IPS-15b (cell line): ENCODE measurements around the gene TXNDC8.
"Not testable (repeated sequence)": the region's sequence is repeated elsewhere in the genome, so short reads cannot be mapped to it uniquely, and the experiment has no call there.

Source experiments
- H3K27me3 ChIP-seq: one replicate; pipeline ENCODE4 v1.6.1; 2013; ENCODE audit warnings: low read length; ENCODE audit not compliant: control insufficient read depth, insufficient read depth
- H3K36me3 ChIP-seq: one replicate; pipeline ENCODE4 v1.6.1; 2013; ENCODE audit warnings: low read length; ENCODE audit not compliant: control insufficient read depth, insufficient read depth
- H3K4me1 ChIP-seq: one replicate; pipeline ENCODE4 v1.6.1; 2013; ENCODE audit warnings: mild to moderate bottlenecking, low read length; ENCODE audit not compliant: control insufficient read depth, insufficient read depth
- H3K4me3 ChIP-seq: one replicate; pipeline ENCODE4 v1.5.1; 2013; ENCODE audit warnings: low read depth, low read length
- H3K9ac ChIP-seq: one replicate; pipeline ENCODE4 v1.6.1; 2013; ENCODE audit warnings: low read depth, mild to moderate bottlenecking, low read length
- H3K9me3 ChIP-seq: one replicate; pipeline ENCODE4 v1.6.1; 2013; ENCODE audit warnings: mild to moderate bottlenecking, low read length; ENCODE audit not compliant: control insufficient read depth, insufficient read depth

TXNDC8 gene

DNA sequence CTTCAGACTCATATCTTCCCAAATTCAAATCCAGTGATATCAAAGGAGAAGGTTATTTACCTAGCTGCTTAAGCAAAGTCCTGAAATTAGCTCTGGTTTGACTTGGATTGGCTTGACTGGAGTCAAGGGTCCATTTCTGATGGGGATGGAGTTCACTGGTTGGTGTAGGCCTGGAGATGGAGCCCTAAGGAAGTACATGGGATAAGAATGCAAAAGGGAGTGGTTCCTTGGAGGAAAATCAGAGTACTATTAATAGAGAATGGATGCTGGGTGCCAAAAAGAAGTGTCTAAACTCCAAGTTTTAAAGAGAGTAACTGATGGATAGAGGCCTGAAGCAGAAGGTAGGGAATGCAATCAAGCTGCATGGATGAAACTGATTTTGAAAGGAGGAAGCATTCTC is 13.8 kb downstream of the TXNDC8 start:
- no peak overlapping the region for H3K9ac ChIP-seq
- H3K27me3 ChIP-seq = no peaks in the 10 kb centered on the region

DNA sequence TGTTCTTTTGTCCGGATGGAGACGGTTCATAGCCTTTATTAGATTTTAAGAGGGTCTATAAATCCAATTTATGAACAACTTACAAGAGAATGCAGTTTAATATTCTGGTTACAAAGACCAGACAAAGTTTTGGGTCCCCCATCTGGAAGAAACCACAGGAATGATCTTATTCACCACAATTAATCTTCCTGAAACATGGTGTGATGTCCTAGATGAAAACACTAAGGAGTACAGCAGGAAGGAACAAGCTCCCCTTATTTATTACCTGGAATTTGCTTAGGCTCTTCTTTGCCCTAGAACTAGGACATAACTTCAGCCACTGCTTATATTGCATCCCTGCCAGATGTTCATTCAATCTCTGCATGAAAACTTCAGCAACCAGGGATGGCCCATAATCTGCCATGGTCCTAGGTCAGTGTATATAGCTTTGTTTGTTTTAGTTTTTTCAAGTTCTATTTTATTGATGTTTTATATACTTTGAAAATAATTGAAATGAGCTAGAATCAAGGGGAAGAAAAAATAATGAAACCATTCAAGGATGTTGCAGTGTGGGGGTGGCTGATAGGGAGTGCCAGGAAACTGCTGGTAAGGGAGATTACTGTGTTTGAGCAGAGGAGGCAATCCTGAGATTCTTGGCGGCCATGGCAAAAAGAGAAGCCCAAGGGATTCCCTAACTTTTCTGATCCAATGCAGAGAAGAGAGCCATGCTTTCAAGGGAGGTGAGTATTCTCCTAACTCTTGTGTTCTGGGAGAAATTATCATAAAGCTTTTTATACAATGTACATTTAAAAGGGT is 16.8 kb downstream of the TXNDC8 start:
- Histone ChIP-seq H3K4me1 (no peaks in the 10 kb centered on the region), H3K27me3 (no peaks in the 10 kb centered on the region), H3K36me3 (no peaks in the 10 kb centered on the region), H3K9ac (no peak overlapping the region), H3K4me3 (no peak overlapping the region), H3K9me3 (no peaks in the 10 kb centered on the region)

More for the DNA sequence above, 13.8 kb downstream of the TXNDC8 start:
- no peak overlapping the region for H3K4me3 ChIP-seq
- no peaks in the 10 kb centered on the region for H3K4me1 ChIP-seq
- no peaks in the 10 kb centered on the region for H3K36me3 ChIP-seq
- H3K9me3 ChIP-seq = no peaks in the 10 kb centered on the region

DNA sequence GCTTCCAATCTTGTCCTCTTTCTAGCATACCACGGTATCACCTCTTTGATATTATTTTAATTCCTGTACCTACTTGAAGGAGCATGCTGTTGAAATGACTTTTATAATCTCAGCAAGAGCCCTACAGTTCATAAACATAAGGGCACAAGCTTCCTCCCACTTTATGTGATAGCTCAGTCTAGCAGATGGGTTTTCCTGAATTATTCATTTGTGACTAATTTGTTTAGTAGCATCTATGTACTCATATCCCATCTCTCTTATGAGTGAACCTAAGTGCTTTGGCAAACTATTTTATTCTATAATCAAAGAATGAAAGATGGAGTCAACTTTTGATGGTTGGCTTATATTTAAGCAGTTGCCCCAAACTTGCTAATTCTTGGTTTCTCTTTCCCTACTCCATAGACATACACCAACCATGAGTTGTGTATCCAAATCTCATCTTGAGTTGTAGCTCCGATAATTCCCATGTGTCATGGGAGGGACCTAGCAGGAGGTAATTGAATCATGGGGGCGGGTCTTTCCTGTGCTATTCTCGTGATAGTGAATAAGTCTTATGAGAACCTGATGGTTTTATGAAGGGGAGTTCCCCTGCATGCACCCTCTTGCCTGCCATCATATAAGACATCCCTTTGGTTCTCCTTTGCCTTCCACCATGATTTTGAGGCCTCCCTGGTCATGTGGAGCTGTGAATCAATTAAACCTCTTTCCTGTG is 17.7 kb downstream of the TXNDC8 start:
- H3K36me3 ChIP-seq = no peaks in the 10 kb centered on the region
- H3K4me1 ChIP-seq = no peaks in the 10 kb centered on the region
- H3K27me3 ChIP-seq = no peaks in the 10 kb centered on the region
- no peak overlapping the region for H3K9ac ChIP-seq
- no peaks in the 10 kb centered on the region for H3K9me3 ChIP-seq
- no peak overlapping the region for H3K4me3 ChIP-seq

DNA sequence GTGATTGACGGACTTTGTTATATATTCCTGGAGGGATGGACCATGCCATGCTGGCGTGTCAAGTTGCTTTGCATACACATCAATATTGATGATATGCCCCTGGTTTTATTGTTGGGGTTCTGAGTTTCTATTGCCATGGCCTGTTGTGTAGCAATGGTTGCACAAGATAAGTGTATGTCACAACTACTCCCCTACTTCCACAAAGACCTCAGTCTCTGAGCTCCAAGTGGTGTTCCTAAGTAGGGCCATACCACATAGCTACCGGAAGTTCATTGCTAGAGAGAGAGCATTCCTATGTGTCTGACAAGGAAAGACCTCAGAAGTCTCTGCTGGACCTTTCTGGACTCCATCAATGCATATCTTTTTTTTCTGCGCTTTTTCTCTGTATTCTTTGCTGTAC is 19.8 kb downstream of the TXNDC8 start:
- Histone ChIP-seq H3K4me3 (no peak overlapping the region), H3K27me3 (no peaks in the 10 kb centered on the region), H3K4me1 (no peaks in the 10 kb centered on the region), H3K36me3 (no peaks in the 10 kb centered on the region), H3K9me3 (no peaks in the 10 kb centered on the region), H3K9ac (no peak overlapping the region)

DNA sequence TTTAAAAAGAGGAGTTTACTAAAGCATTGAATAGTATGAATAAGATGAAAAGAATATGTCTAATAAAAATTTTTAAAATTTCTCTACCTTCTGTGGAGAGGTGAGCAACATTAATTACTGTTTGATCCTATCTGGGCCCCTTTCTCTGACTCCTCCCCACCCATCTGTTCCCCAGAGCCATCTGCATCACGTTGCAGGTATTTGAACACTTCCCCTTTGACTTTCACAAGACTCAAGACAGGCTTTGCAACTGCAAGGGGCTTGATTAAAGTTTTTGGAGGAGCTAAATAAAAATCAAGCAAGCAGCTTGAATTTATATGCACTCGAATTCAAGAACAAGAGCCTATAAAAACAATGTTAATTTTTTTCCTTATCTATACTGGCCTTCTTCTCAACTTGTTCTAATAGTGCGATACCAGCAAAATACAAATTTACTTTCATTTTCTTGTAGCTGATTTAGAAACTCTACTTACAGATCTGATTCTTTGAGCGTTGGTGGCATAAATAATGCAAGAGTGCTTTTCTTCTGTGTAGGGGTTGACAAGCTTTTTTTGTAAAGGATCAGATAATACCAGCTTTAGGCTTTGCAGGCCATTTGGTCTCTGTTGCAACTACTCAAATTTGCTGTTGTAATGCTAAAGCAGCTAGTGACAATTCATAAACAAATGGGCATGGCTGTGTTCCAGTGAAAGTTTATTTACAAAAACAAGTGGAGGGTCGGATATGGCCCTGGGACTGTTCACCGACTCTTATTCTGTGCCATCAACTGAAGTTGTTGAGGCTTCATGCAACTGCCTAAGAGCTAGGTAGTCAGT is 21.2 kb downstream of the TXNDC8 start:
- no peaks in the 10 kb centered on the region for H3K4me1 ChIP-seq
- H3K27me3 ChIP-seq = no peaks in the 10 kb centered on the region
- no peaks in the 10 kb centered on the region for H3K36me3 ChIP-seq
- H3K9ac ChIP-seq = no peak overlapping the region
- H3K4me3 ChIP-seq = no peak overlapping the region
- no peaks in the 10 kb centered on the region for H3K9me3 ChIP-seq

DNA sequence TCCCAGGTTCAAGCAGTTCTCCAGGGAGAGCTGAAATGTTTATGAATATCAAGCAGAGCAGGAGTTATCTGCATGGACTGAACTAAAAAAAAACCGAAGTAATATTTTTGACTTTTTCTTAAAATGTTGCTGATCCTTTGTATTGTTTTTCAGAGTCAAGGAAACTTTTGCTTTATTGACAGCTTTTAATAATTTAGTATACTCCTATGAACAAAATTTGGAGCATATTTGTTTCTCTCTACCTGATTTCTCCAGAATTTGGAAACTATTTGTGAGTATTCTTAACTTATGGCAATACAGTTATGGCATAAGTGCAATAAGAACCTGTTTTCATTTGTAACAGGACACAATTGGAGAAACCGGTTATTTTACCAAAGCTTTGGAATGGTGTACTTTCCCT is 25.7 kb downstream of the TXNDC8 start:
- not testable (repeated sequence) for H3K36me3 ChIP-seq, H3K4me1 ChIP-seq, H3K4me3 ChIP-seq, H3K27me3 ChIP-seq, H3K9me3 ChIP-seq, H3K9ac ChIP-seq

- H3K4me1 ChIP-seq = peaks cover 7% of the 10 kb centered on the region
- H3K27me3 ChIP-seq = no peaks in the 10 kb centered on the region
- no peak overlapping the region for H3K9ac ChIP-seq
Observed at GRCh38 chr9:110309681-110310080, 28.0 kb downstream of the TXNDC8 start.

GRCh38 chr9:110308633-110309038 is 29.0 kb downstream of the TXNDC8 start:
- H3K4me1 ChIP-seq = peaks cover 7% of the 10 kb centered on the region
- H3K9me3 ChIP-seq = no peaks in the 10 kb centered on the region
- H3K27me3 ChIP-seq = no peaks in the 10 kb centered on the region
- H3K9ac ChIP-seq = no peak overlapping the region
- H3K36me3 ChIP-seq = no peaks in the 10 kb centered on the region
- no peak overlapping the region for H3K4me3 ChIP-seq

More at GRCh38 chr9:110309681-110310080, 28.0 kb downstream of the TXNDC8 start:
- Histone ChIP-seq H3K4me3 (no peak overlapping the region), H3K9me3 (no peaks in the 10 kb centered on the region), H3K36me3 (no peaks in the 10 kb centered on the region)

- Histone ChIP-seq H3K9ac (no peak overlapping the region), H3K27me3 (no peaks in the 10 kb centered on the region), H3K36me3 (no peaks in the 10 kb centered on the region), H3K4me3 (no peak overlapping the region), H3K4me1 (peaks cover 7% of the 10 kb centered on the region), H3K9me3 (no peaks in the 10 kb centered on the region)
Observed at GRCh38 chr9:110307191-110307590, 30.5 kb downstream of the TXNDC8 start.

DNA sequence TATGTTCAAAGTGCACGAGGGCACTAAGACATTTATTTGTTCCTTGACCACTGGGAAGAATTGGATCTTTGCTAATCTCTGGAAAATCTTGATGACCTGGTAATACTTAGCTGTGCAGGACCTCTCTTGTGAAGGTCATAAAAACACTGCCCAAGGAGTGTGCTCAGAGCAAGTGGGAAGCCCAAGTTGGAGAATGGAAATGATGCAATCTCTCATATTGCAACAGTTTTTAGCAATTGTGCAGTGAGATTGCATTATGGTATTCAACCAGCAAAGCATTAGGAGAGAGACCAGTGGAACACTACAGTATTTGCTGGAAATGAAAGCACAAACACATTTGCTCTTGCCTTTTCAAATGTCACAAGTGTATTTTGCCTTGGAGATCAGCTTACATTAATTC is 34.5 kb downstream of the TXNDC8 start:
- Histone ChIP-seq H3K4me1 (peaks cover 7% of the 10 kb centered on the region), H3K36me3 (no peaks in the 10 kb centered on the region), H3K9ac (no peak overlapping the region), H3K4me3 (no peak overlapping the region), H3K27me3 (no peaks in the 10 kb centered on the region), H3K9me3 (no peaks in the 10 kb centered on the region)

DNA sequence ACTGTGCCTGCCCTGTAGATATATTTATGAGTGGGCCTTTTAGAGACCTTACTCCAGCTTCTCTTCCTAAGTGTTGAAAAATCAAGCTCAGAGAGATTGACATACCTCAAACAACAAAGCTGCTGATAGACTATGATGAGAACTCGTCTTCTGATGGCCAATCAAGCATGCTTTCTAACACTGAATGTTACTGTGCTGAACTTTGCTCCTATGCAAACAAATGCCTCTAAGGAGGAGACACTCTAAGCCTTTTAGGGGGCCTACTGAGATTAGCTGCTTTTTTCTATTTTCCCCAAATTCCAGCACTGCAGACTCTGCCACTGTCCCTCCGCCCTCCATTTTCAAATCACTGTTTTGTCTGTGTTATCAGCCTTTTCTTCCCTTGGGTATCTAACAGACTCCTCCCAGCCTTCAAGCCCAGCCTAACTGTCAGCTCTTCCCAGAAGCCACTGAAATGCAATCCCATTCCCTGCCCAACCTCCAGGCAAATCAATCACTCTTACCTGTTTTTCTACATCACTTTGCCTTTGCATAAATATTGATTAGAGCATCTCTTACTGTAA is 39.5 kb downstream of the TXNDC8 start:
- Histone ChIP-seq H3K27me3 (no peaks in the 10 kb centered on the region), H3K4me1 (no peaks in the 10 kb centered on the region), H3K36me3 (no peaks in the 10 kb centered on the region)

More for the DNA sequence above, 39.5 kb downstream of the TXNDC8 start:
- Histone ChIP-seq H3K4me3 (no peak overlapping the region), H3K9me3 (no peaks in the 10 kb centered on the region), H3K9ac (no peak overlapping the region)
